GM12872 (cell line): ENCODE results near the gene CABLES2.

ENCODE experiments used
- TF ChIP-seq, protein P1 (sequence below): IDR thresholded peaks from 3 replicates; pipeline ENCODE4 v1.5.1; 2011; ENCODE audit warnings: low read depth, mild to moderate bottlenecking, low read length, moderate library complexity; ENCODE audit not compliant: insufficient read depth

CABLES2 gene

GRCh38 chr20:62378215-62378614, 28.9 kb downstream of the CABLES2 start:
- TF ChIP-seq, protein P1, sequence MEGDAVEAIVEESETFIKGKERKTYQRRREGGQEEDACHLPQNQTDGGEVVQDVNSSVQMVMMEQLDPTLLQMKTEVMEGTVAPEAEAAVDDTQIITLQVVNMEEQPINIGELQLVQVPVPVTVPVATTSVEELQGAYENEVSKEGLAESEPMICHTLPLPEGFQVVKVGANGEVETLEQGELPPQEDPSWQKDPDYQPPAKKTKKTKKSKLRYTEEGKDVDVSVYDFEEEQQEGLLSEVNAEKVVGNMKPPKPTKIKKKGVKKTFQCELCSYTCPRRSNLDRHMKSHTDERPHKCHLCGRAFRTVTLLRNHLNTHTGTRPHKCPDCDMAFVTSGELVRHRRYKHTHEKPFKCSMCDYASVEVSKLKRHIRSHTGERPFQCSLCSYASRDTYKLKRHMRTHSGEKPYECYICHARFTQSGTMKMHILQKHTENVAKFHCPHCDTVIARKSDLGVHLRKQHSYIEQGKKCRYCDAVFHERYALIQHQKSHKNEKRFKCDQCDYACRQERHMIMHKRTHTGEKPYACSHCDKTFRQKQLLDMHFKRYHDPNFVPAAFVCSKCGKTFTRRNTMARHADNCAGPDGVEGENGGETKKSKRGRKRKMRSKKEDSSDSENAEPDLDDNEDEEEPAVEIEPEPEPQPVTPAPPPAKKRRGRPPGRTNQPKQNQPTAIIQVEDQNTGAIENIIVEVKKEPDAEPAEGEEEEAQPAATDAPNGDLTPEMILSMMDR = no peak

GRCh38 chr20:62377615-62378178, 29.4 kb downstream of the CABLES2 start:
- TF ChIP-seq, protein P1 = no peak

DNA sequence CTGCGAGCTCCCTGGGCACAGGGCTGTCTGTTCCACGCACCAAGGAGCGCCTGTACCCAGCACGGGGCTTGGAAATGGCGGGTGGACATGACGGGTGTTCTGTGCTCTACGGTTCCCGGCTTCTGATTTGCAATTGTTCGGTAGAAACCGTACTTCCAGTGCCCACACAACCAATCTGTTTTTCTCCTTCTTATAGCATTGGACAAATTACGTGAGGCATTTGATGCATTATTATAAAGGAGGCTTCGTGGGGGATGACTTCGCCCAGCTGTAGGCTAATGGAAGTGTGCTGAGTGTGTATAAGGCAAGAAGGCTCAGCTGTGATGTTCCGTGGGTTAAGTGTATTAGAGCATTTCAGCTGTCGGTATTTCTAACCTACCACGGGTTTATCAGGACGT, 30.0 kb downstream of the CABLES2 start:
- TF ChIP-seq, protein P1 = no peak

DNA sequence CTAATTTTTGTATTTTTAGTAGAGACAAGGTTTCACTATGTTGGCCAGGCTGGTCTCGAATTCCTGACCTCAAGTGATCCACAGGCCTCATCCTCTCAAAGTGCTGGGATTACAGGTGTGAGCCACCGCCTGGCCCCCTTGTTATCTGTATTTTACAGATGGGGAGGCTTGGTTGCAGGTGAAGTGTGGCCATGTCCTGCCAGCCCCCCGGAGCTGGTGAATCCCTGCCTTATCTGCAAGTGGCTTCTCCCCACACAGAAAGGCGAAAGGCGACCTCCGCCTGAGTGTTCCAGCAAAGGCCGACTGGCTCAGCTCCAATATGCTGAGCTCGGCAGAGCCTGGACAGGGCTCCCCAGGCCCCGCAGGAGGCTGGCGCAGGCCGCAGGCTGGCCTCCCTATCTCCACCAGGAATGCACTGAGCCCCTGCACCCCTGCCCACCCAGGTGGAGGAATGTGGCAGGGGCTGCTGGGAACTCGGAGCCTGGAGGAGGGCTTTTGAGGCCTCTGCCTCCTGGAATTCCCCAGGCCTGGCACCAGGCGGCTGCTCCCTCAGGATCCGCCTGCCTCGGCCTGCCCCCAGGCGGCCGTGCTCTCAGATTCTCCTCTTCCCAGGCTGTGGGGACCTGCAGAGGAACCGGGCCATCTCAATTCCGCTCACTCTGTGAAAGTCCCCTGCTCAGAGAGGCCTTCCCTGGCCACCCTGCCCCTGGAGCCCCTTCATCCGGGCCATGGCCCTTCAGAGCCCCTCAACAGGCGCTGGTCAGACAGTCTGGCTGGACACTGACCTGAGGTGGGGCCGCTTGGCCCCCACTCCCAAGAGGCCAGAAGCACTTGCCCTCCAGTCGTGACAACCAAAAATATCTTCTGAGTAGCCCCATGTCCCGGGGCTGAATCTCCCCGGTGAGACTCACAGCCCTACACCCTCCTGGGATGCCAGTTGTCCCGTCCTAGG, 30.7 kb downstream of the CABLES2 start:
- TF ChIP-seq, protein P1 = no peak

DNA sequence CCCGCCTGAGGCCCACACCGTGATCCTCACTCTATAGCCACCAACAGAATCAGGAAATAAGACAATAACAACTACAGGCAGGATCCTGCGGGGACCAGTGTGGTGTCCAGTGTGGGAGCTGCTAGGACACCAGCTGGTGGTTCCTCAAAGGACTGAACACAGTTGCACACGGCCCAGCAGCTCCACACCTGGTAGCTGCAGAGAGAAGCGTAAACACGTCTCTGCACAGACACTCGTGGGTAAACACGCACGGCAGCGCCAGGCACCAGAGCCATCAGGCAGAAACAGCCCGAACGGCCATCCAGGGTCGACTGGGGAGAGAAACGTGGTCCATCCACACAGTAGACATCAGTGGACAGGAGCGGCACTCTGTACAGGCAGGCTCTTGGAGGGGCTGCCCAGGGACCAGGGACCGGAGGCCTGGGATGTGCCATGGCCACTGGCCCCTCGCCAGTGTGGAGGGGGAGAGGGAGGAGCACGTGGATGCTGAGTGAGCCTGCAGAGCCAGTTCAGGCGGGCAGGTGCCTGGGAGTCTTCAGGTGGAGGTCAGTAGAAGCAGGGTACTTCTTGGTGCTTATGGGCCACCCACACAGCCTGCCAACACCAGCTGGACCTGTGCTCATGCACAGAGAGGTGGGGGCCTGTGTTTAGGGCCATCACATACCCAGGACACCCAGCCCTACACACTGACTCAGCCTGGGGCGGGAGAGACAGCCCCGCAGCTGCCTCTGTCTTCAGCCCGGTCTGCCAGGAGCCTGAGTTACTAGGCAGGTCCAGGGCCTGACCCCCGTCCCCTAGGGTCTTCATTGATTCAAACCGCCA, 32.5 kb downstream of the CABLES2 start:
- TF ChIP-seq, protein P1 = no peak

GRCh38 chr20:62372042-62372993, 34.8 kb downstream of the CABLES2 start:
- TF ChIP-seq, protein P1 = no peak
